HCT116 (cell line): Measurements from ENCODE around the gene ABLIM1. TPM values are rescaled to one million over a fixed set of nuclear protein-coding genes. Genes with fewer than 3 reads are reported as not detected.

Experiments
- CTCF ChIP-seq, 3 experiments: fragments of 200-600 bp in 1 of 3; sonication (generic) in 1 of 3; IDR thresholded peaks in 2 of 3; conservative IDR thresholded peaks in 1 of 3; 2 replicates each; pipeline ENCODE4 v1.5.1; 2012 to 2017; ENCODE audit warnings: low read depth in 2 of 3, low read length in 2 of 3, antibody characterized with exemption in 1 of 3, borderline replicate concordance in 1 of 3, control low read depth in 1 of 3, mild to moderate bottlenecking in 1 of 3, mixed read lengths in 1 of 3, mixed run types in 1 of 3, moderate library complexity in 1 of 3; ENCODE audit not compliant: insufficient read depth in 1 of 3
- FOSL1 ChIP-seq: IDR thresholded peaks from 2 replicates; pipeline ENCODE4 v1.6.1; 2012; ENCODE audit warnings: low read depth
- POLR2A ChIP-seq: IDR thresholded peaks from 2 replicates; pipeline ENCODE4 v1.7.0; 2011; ENCODE audit warnings: borderline replicate concordance; ENCODE audit not compliant: insufficient read depth, insufficient read length; ENCODE audit errors: extremely low read depth
- RAD21 ChIP-seq: IDR thresholded peaks from 2 replicates; pipeline ENCODE4 v1.6.1; 2012; ENCODE audit warnings: low read depth, mild to moderate bottlenecking
- REST ChIP-seq: IDR thresholded peaks from 2 replicates; pipeline ENCODE4 v1.6.1; 2012; ENCODE audit warnings: low read depth
- SIN3A ChIP-seq: IDR thresholded peaks from 2 replicates; pipeline ENCODE4 v1.6.1; 2012; ENCODE audit warnings: low read depth
- SRF ChIP-seq: IDR thresholded peaks from 2 replicates; pipeline ENCODE4 v1.6.1; 2012; ENCODE audit warnings: low read depth
- TCF7L2 ChIP-seq: IDR thresholded peaks from 2 replicates; pipeline ENCODE4 v1.7.0; 2011; ENCODE audit warnings: borderline replicate concordance, inconsistent platforms; ENCODE audit not compliant: insufficient read depth, insufficient read length; ENCODE audit errors: extremely low read depth
- YY1 ChIP-seq: IDR thresholded peaks from 2 replicates; pipeline ENCODE4 v1.6.1; 2011; ENCODE audit warnings: low read length, low read depth, moderate library complexity, mild to moderate bottlenecking; ENCODE audit not compliant: insufficient replicate concordance; ENCODE audit errors: extremely low read depth
- ZFX ChIP-seq: fragments of 450-650 bp; IDR thresholded peaks from 2 replicates; pipeline ENCODE4 v1.6.1; 2017
- ZNF274 ChIP-seq: fragments of 200-500 bp; sonication (Bioruptor generic); IDR thresholded peaks from 2 replicates; pipeline ENCODE4 v1.6.1; 2014; ENCODE audit warnings: mild to moderate bottlenecking, low read depth, low read length, inconsistent platforms
- total RNA-seq: library from RNA; stranded (reverse); gene quantifications from one replicate; pipeline ENCODE4 v1.2.1, GENCODE V29; 2021; ENCODE audit not compliant: unreplicated experiment

The ABLIM1 gene
- total RNA-seq, 1 experiment from 2014 or later: 96.2 TPM

- TF ChIP-seq REST (no peak), ZFX (no peak), TCF7L2 (no peak), SIN3A (no peak), CTCF (IDR thresholded peaks at IDR 0.05 in 2 of 3, conservative IDR thresholded peaks at IDR 0.05 in 1 of 3; ENCODE audit: borderline replicate concordance in 1 of 3, insufficient read depth in 1 of 3, low read depth in 2 of 3, low read length in 2 of 3) (no peak), SRF (no peak), ZNF274 (no peak), RAD21 (no peak), POLR2A (no peak), FOSL1 (no peak), YY1 (no peak)
Observed at GRCh38 chr10:114398587-114399331, 259.3 kb downstream of the ABLIM1 start (continued).
